Body of pancreas (tissue), 4 donors: ENCODE results near the gene FAM228A. TPM values are rescaled to one million over a fixed set of nuclear protein-coding genes. Genes with fewer than 3 reads are reported as not detected.

Experiments
- ATAC-seq: fragments of 150-250 bp; one replicate; pipeline ENCODE4 v1.9.1; 2016
- DNase-seq, 4 donors: peaks; one replicate each; pipeline ENCODE4 v3.0.0-alpha.2; 2019
- H3K27ac ChIP-seq, 4 donors: fragments of 200-600 bp; sonication (generic); 1 replicate in 3 of 4; 2 replicates in 1 of 4; pipeline versions ENCODE4 v1.5.1 to v1.6.1; 2016 to 2019; ENCODE audit warnings: mild to moderate bottlenecking in 1 of 4, mixed read lengths in 1 of 4, moderate library complexity in 1 of 4
- H3K27me3 ChIP-seq, 2 donors: fragments of 200-600 bp; sonication (generic); one replicate each; pipeline ENCODE4 v1.6.0; 2016; ENCODE audit warnings: mild to moderate bottlenecking in 1 of 2
- H3K36me3 ChIP-seq, 2 donors: fragments of 200-600 bp; sonication (generic); replicated peaks in 1 of 2; 2 replicates each; pipeline ENCODE4 v1.5.1; 2016; ENCODE audit warnings: low read depth in 2 of 2; ENCODE audit not compliant: insufficient read depth in 1 of 2
- H3K4me1 ChIP-seq: fragments of 200-600 bp; sonication (generic); one replicate; pipeline ENCODE4 v1.6.0; 2016
- H3K4me3 ChIP-seq, 2 donors: fragments of 200-600 bp; sonication (generic); 1 replicate in 1 of 2; 2 replicates in 1 of 2; pipeline ENCODE4 v1.5.1; 2016 to 2019
- H3K9me3 ChIP-seq, 3 donors: fragments of 200-600 bp; sonication (generic); 1 replicate in 2 of 3; 2 replicates in 1 of 3; pipeline ENCODE4 v1.5.1; 2016
- CTCF ChIP-seq, 7 experiments: fragments of 450-650 bp in 4 of 7; fragments of 200-600 bp in 3 of 7; sonication (generic) in 3 of 7; IDR thresholded peaks; one replicate each; pipeline ENCODE4 v1.5.1; 2016 to 2019; ENCODE audit warnings: antibody characterized with exemption in 7 of 7
- POLR2A ChIP-seq, 3 donors: fragments of 450-650 bp; IDR thresholded peaks; one replicate each; pipeline ENCODE4 v1.6.1; 2016; ENCODE audit warnings: antibody characterized with exemption in 3 of 3, mild to moderate bottlenecking in 2 of 3
- WGBS, 2 donors: methylation state at CpG; one replicate each; pipeline ENCODE4 v1.1.5; 2017; 5-methylcytosine and 5-hydroxymethylcytosine counted together
- intact Hi-C: fragments of 100-400 bp; cut with DNase I; formaldehyde crosslinking; loops from one replicate; pipeline ENCODE4 v1.15.1; 2023
- total RNA-seq, 2 donors: library from RNA; depleted of rRNA; stranded (reverse); fragments of >200 nt; gene quantifications; one replicate each; pipeline ENCODE4 v1.1.0, GENCODE V29; 2016

FAM228A gene
- total RNA-seq, 2 donors from 2014 or later: not detected

- H3K36me3 ChIP-seq: no peaks in the 10 kb centered on the region
- no peak for DNase-seq
- no peaks in the 10 kb centered on the region for H3K9me3 ChIP-seq
- H3K27ac ChIP-seq: no peak overlapping the region
- ATAC-seq: no peak
- H3K27me3 ChIP-seq: no peaks in the 10 kb centered on the region
- H3K4me3 ChIP-seq: no peak overlapping the region
- TF ChIP-seq CTCF (IDR thresholded peaks at IDR 0.05): no peak
- TF ChIP-seq POLR2A (IDR thresholded peaks at IDR 0.05): no peak
- intact Hi-C loops: no loop called here
- WGBS, 2 donors: 100% methylated on average over 1 of the region's 1 CpG
- H3K4me1 ChIP-seq: no peaks in the 10 kb centered on the region
Observed at GRCh38 chr2:24162494-24162893, 12.4 kb upstream of the FAM228A start.

- no peak for TF ChIP-seq POLR2A (IDR thresholded peaks at IDR 0.05)
- TF ChIP-seq CTCF (IDR thresholded peaks at IDR 0.05): no peak
- intact Hi-C loops: no loop called here
- H3K36me3 ChIP-seq: no peaks in the 10 kb centered on the region
- 41 to 57% methylated on average over 2 to 3 of the region's 3 CpGs for WGBS, 2 donors
- DNase-seq (no peak), ATAC-seq (no peak)
- no peak overlapping the region for H3K4me3 ChIP-seq
- no peak overlapping the region for H3K27ac ChIP-seq
- H3K4me1 ChIP-seq: no peaks in the 10 kb centered on the region
- H3K27me3 ChIP-seq: no peaks in the 10 kb centered on the region
- no peaks in the 10 kb centered on the region for H3K9me3 ChIP-seq
Observed at GRCh38 chr2:24163186-24163585, 11.7 kb upstream of the FAM228A start.

DNA sequence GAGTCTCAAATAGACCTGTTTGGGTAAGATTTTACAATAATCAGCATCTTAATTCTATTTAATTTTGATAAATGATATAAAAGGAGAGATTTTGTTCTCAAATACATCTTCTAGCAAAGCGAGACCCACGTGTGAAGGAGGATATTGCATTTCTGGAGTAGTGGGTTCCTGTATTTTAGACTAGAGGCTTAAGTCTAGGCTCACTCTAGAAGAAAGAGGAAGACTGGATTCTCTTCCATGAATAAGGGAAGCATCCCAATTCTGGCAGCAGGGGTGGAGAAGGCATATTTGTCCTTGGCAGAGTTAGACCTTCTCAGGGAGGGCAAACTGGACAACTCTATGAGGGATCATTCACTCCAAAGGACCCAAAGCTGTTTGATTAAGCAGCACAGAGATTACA, 11.3 kb upstream of the FAM228A start:
- no peaks in the 10 kb centered on the region for H3K27me3 ChIP-seq
- no peak for ATAC-seq
- TF ChIP-seq POLR2A (IDR thresholded peaks at IDR 0.05): no peak
- WGBS, 2 donors: 60 to 64% methylated on average over 2 of the region's 2 CpGs
- intact Hi-C loops: no loop called here
- H3K9me3 ChIP-seq: no peaks in the 10 kb centered on the region
- no peaks in the 10 kb centered on the region for H3K4me1 ChIP-seq
- no peak overlapping the region for H3K4me3 ChIP-seq
- no peak overlapping the region for H3K27ac ChIP-seq
- DNase-seq: no peak
- no peaks in the 10 kb centered on the region for H3K36me3 ChIP-seq

DNA sequence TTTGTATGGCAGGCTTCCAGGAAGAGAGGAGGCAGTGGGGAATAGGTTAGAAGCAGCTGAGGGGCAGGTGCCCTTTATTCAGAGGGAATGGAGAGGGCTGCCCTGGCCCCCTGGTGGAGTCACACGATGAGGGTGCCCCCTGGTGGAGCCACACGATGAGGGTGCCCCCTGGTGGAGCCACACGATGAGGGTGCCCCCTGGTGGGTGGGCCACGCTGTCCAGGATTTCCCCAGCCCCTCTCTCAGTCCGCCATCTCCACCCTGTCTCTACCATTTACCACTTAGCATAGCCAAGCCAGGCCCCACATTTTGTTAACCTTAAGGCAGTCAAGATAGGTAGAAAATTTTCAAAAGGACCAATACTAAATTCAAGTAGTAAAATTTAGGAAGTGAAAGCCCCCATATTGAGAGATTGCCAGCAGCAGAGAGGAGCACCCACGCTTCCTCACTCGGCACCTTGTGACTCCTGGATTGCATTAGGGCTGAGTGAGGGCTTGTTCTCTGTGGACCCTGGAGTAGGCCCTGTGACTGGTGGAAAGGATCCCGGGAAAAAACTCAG, 10.4 kb upstream of the FAM228A start:
- H3K4me3 ChIP-seq: no peak overlapping the region
- DNase-seq (peak in 3 of 4 donors; percentile 5 to 76 (median 21)), ATAC-seq (no peak)
- H3K27ac ChIP-seq: no peak overlapping the region
- 46 to 57% methylated on average over 6 to 8 of the region's 8 CpGs for WGBS, 2 donors
- H3K27me3 ChIP-seq: no peaks in the 10 kb centered on the region
- H3K9me3 ChIP-seq: no peaks in the 10 kb centered on the region
- intact Hi-C loops: no loop called here
- H3K4me1 ChIP-seq: no peaks in the 10 kb centered on the region
- TF ChIP-seq CTCF (IDR thresholded peaks at IDR 0.05): peak; percentile 33 to 98 (median 62)
- TF ChIP-seq POLR2A (IDR thresholded peaks at IDR 0.05): no peak
- no peaks in the 10 kb centered on the region for H3K36me3 ChIP-seq

GRCh38 chr2:24169023-24169422, 5.8 kb upstream of the FAM228A start:
- WGBS, 2 donors: 88 to 98% methylated on average over 5 of the region's 5 CpGs

More at GRCh38 chr2:24169023-24169422, 5.8 kb upstream of the FAM228A start:
- Histone ChIP-seq H3K4me1 (no peaks in the 10 kb centered on the region), H3K9me3 (no peaks in the 10 kb centered on the region), H3K27ac (no peak overlapping the region), H3K36me3 (no peaks in the 10 kb centered on the region), H3K27me3 (no peaks in the 10 kb centered on the region), H3K4me3 (no peak overlapping the region)
- no peak for DNase-seq
- TF ChIP-seq CTCF (IDR thresholded peaks at IDR 0.05) (no peak), POLR2A (IDR thresholded peaks at IDR 0.05) (no peak)
- intact Hi-C loops: no loop called here
- ATAC-seq: no peak
